HCT116 (cell line): ENCODE measurements around the gene KCNN3. TPM values are rescaled to one million over a fixed set of nuclear protein-coding genes. Genes with fewer than 3 reads are reported as not detected.

ENCODE experiments used
- ATAC-seq: fragments of 200-7000 bp; cut with Tn5 transposase; 2 replicates; pipeline ENCODE4 v1.9.1; 2020; ENCODE audit warnings: mild to moderate bottlenecking, moderate library complexity
- BruUV-seq: library from RNA; stranded (reverse); fragments of 400-500 nt; replicated peaks from 2 replicates; lab custom pipeline; 2021; lab: Mats Ljungman, UMichigan
- CTCF ChIA-PET: fragments of 300-600 bp; sonication (Branson Sonifier 250); formaldehyde crosslinking; loops from one replicate; lab custom pipeline; 2021; ENCODE audit warnings: antibody characterized with exemption; lab: Charles Lee
- POLR2A ChIA-PET: fragments of 300-600, 350-600 bp; sonication (Branson Sonifier 250); formaldehyde crosslinking; loops from one replicate; lab custom pipeline; 2021; ENCODE audit warnings: antibody characterized with exemption; lab: Charles Lee
- RAD21 ChIA-PET, 2 experiments: fragments of 300-600 bp; sonication (Branson Sonifier 250); formaldehyde crosslinking; loops; one replicate each; lab custom pipeline; 2023; ENCODE audit warnings: low total read pairs in 2 of 2; ENCODE audit not compliant: uncharacterized antibody in 2 of 2, unreplicated experiment in 2 of 2, low non-redundant PET in 1 of 2; lab: Charles Lee
- DNase-seq: peaks from one replicate; pipeline ENCODE4 v3.0.0-alpha.2; 2010; ENCODE audit warnings: low read depth, low spot score
- H2AFZ ChIP-seq: fragments of 200-600 bp; shearing (Covaris generic), sonication (generic); 2 replicates; pipeline ENCODE4 v1.6.1; 2017; ENCODE audit warnings: low read depth, mixed run types, mixed read lengths, antibody characterized with exemption, low read length; ENCODE audit not compliant: poor library complexity, severe bottlenecking
- H3K27ac ChIP-seq: 2 replicates; pipeline ENCODE4 v1.5.1; 2012; ENCODE audit warnings: low read depth, low read length
- H3K27me3 ChIP-seq: fragments of 200-600 bp; sonication (generic); 2 replicates; pipeline ENCODE4 v1.6.1; 2016; ENCODE audit warnings: mixed run types, low read length, mixed read lengths; ENCODE audit not compliant: insufficient read depth
- H3K36me3 ChIP-seq, 2 experiments: fragments of 200-500 bp in 1 of 2; fragments of 200-600 bp in 1 of 2; sonication (Bioruptor generic) in 1 of 2; sonication (generic) in 1 of 2; 2 replicates each; pipeline versions ENCODE4 v1.5.1 to v1.6.1; 2014 to 2016; ENCODE audit warnings: low read length in 2 of 2, inconsistent platforms in 1 of 2, mixed read lengths in 1 of 2, mixed run types in 1 of 2; ENCODE audit not compliant: insufficient read depth in 2 of 2, control insufficient read depth in 1 of 2
- H3K4me1 ChIP-seq, 2 experiments: fragments of 200-600 bp in 1 of 2; sonication (generic) in 1 of 2; 2 replicates each; pipeline versions ENCODE4 v1.5.1 to v1.6.1; 2012 to 2017; ENCODE audit warnings: low read length in 2 of 2, inconsistent platforms in 1 of 2, mild to moderate bottlenecking in 1 of 2, mixed read lengths in 1 of 2, mixed run types in 1 of 2, moderate library complexity in 1 of 2; ENCODE audit not compliant: insufficient read depth in 2 of 2, control insufficient read depth in 1 of 2
- H3K4me2 ChIP-seq: fragments of 200-600 bp; sonication (generic); 2 replicates; pipeline ENCODE4 v1.6.1; 2017; ENCODE audit warnings: mixed run types, low read length, mixed read lengths
- H3K4me3 ChIP-seq, 2 experiments: fragments of 200-600 bp in 1 of 2; sonication (generic) in 1 of 2; replicated peaks in 1 of 2; 2 replicates each; pipeline ENCODE4 v1.5.1; 2011 to 2016; ENCODE audit warnings: low read length in 2 of 2, control low read depth in 1 of 2, low read depth in 1 of 2, mild to moderate bottlenecking in 1 of 2, mixed read lengths in 1 of 2, mixed run types in 1 of 2
- H3K79me2 ChIP-seq: fragments of 200-600 bp; sonication (generic); 2 replicates; pipeline ENCODE4 v1.6.1; 2017; ENCODE audit warnings: mild to moderate bottlenecking, mixed run types, low read length, moderate library complexity, mixed read lengths; ENCODE audit not compliant: insufficient read depth
- H3K9ac ChIP-seq: fragments of 200-600 bp; sonication (generic); 2 replicates; pipeline ENCODE4 v1.6.1; 2016; ENCODE audit warnings: low read length, mixed read lengths
- H3K9me2 ChIP-seq: fragments of 200-600 bp; sonication (generic), shearing (Covaris generic); 2 replicates; pipeline ENCODE4 v1.6.1; 2017; ENCODE audit warnings: mixed run types, mild to moderate bottlenecking, moderate library complexity; ENCODE audit not compliant: insufficient read depth
- H3K9me3 ChIP-seq, 2 experiments: fragments of 200-500 bp in 1 of 2; fragments of 200-600 bp in 1 of 2; sonication (Bioruptor generic) in 1 of 2; sonication (generic) in 1 of 2; 2 replicates each; pipeline ENCODE4 v1.6.1; 2014 to 2017; ENCODE audit warnings: low read length in 2 of 2, mixed read lengths in 2 of 2, inconsistent platforms in 1 of 2, low read depth in 1 of 2, mild to moderate bottlenecking in 1 of 2, mixed run types in 1 of 2, moderate library complexity in 1 of 2; ENCODE audit not compliant: control insufficient read depth in 1 of 2, insufficient read depth in 1 of 2
- H4K20me1 ChIP-seq: fragments of 200-600 bp; sonication (generic), shearing (Covaris generic); 2 replicates; pipeline ENCODE4 v1.6.1; 2017; ENCODE audit warnings: mixed run types, mild to moderate bottlenecking, moderate library complexity; ENCODE audit not compliant: insufficient read depth
- CBX3 ChIP-seq: IDR thresholded peaks from 2 replicates; pipeline ENCODE4 v1.6.1; 2012; ENCODE audit warnings: low read depth
- EGR1 ChIP-seq: IDR thresholded peaks from 2 replicates; pipeline ENCODE4 v1.6.1; 2012; ENCODE audit warnings: low read depth
- EZH2 ChIP-seq: fragments of 200-600 bp; sonication (generic); IDR thresholded peaks from 2 replicates; pipeline ENCODE4 v1.6.1; 2017; ENCODE audit warnings: antibody characterized with exemption, mixed run types
- EZH2phosphoT487 ChIP-seq: fragments of 200-600 bp; IDR thresholded peaks from 2 replicates; pipeline ENCODE4 v1.6.1; 2018; ENCODE audit warnings: antibody characterized with exemption, borderline replicate concordance
- JUND ChIP-seq: IDR thresholded peaks from 2 replicates; pipeline ENCODE4 v1.6.1; 2012
- POLR2A ChIP-seq: IDR thresholded peaks from 2 replicates; pipeline ENCODE4 v1.7.0; 2011; ENCODE audit warnings: borderline replicate concordance; ENCODE audit not compliant: insufficient read depth, insufficient read length; ENCODE audit errors: extremely low read depth
- RAD21 ChIP-seq: IDR thresholded peaks from 2 replicates; pipeline ENCODE4 v1.6.1; 2012; ENCODE audit warnings: low read depth, mild to moderate bottlenecking
- SIN3A ChIP-seq: IDR thresholded peaks from 2 replicates; pipeline ENCODE4 v1.6.1; 2012; ENCODE audit warnings: low read depth
- SP1 ChIP-seq: IDR thresholded peaks from 2 replicates; pipeline ENCODE4 v1.6.1; 2012; ENCODE audit warnings: low read depth
- SRF ChIP-seq: IDR thresholded peaks from 2 replicates; pipeline ENCODE4 v1.6.1; 2012; ENCODE audit warnings: low read depth
- YY1 ChIP-seq: IDR thresholded peaks from 2 replicates; pipeline ENCODE4 v1.6.1; 2011; ENCODE audit warnings: low read length, low read depth, moderate library complexity, mild to moderate bottlenecking; ENCODE audit not compliant: insufficient replicate concordance; ENCODE audit errors: extremely low read depth
- ZFX ChIP-seq: fragments of 450-650 bp; IDR thresholded peaks from 2 replicates; pipeline ENCODE4 v1.6.1; 2017
- ZNF274 ChIP-seq: fragments of 200-500 bp; sonication (Bioruptor generic); IDR thresholded peaks from 2 replicates; pipeline ENCODE4 v1.6.1; 2014; ENCODE audit warnings: mild to moderate bottlenecking, low read depth, low read length, inconsistent platforms
- intact Hi-C: fragments of 100-400 bp; cut with micrococcal nuclease; formaldehyde crosslinking; loops from 2 replicates; pipeline ENCODE4 v1.10.0; 2022
- total RNA-seq: library from RNA; stranded (reverse); gene quantifications from one replicate; pipeline ENCODE4 v1.2.1, GENCODE V29; 2021; ENCODE audit not compliant: unreplicated experiment

The KCNN3 gene
- total RNA-seq, 1 experiment from 2014 or later, result 1.1 TPM

DNA sequence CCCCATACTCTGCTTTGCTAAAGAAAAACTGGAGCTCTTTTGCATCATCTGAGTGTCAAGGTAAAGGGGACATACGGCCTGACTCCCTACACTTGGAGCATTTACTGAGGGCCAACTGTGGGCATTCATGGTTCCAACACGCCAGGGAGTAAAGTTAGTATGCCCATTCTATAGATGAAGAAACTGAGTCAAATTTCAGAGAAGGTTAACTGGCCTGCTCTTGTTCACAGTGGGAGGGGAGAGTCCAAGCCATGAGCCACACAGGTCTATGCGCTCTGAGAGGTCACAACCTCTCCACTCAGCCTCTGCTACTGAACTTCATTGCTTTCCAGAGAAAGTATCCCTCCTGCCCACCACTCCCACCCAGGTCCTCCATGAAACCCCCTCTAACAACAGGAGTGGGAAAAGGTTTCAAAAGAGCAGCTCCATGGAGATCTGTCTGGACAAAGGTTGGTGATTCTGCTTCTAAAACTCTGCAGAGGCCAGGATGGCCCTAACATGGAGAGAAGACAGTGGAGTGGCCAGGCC is 6.8 kb upstream of the KCNN3 start (continued):
- TF ChIP-seq ZNF274 (no peak), EGR1 (no peak), SRF (no peak), CBX3 (no peak), EZH2 (no peak), YY1 (no peak), SIN3A (no peak), EZH2phosphoT487 (no peak)

DNA sequence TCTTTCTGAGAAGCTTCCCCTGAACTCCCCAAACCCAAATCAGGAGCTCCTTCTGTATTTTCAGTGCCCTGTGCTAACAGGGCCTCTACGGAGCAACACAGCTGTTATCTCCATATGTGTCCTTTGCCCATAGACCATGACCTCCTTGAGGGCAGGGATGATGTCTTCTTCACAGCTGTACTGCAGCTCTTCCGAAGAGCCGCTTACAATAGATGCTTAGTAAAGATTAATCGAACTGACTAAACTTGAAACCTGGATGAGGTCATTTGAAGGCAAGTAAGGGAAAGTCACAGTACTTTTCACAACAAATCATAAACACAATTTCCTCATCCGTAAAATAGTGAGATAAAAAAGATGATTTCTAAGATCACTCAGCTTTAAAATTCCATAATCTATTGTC is 4.4 kb upstream of the KCNN3 start:
- ChIA-PET CTCF (interaction anchor here (1.4 kb wide), 1 partner anchor 315 kb away, joined by 5 read pairs; no protein-coding TSS in a partner anchor), RAD21 (no interaction called here), POLR2A (no interaction called here)
- Histone ChIP-seq H4K20me1 (no peaks in the 10 kb centered on the region), H3K27ac (no peak overlapping the region), H3K4me1 (peaks cover 0 to 24% of the 10 kb centered on the region in 2 experiments; a peak in 3 of 4 replicates), H3K79me2 (no peaks in the 10 kb centered on the region), H2AFZ (no peak overlapping the region), H3K9ac (no peak overlapping the region), H3K36me3 (no peaks in the 10 kb centered on the region), H3K4me3 (no peak overlapping the region), H3K4me2 (no peak overlapping the region), H3K9me3 (no peaks in the 10 kb centered on the region), H3K27me3 (no peaks in the 10 kb centered on the region; the same call in 1 of the 2 replicates), H3K9me2 (no peaks in the 10 kb centered on the region)
- no peak for DNase-seq
- no peak for TF ChIP-seq CBX3
- TF ChIP-seq SRF, result no peak
- no peak for TF ChIP-seq RAD21
- TF ChIP-seq POLR2A, result no peak
- no peak for TF ChIP-seq SP1
- no peak for TF ChIP-seq ZFX
- TF ChIP-seq JUND, result no peak
- no peak for TF ChIP-seq SIN3A
- no peak for TF ChIP-seq EGR1
- no TSS peak for BruUV-seq
- no peak for ATAC-seq
- intact Hi-C loops, result no loop called here
